Panc1 (cell line): Measurements from ENCODE around the gene PCDHGA5.

Experiments
- CTCF ChIP-seq: fragments of 450-650 bp; IDR thresholded peaks from 2 replicates; pipeline ENCODE4 v1.5.1; 2017; ENCODE audit warnings: mild to moderate bottlenecking
- REST ChIP-seq, 2 experiments: IDR thresholded peaks; 2 replicates each; pipeline ENCODE4 v1.6.1; 2011 to 2012; ENCODE audit warnings: low read depth in 2 of 2, control low read depth in 1 of 2, low read length in 1 of 2, mild to moderate bottlenecking in 1 of 2, moderate library complexity in 1 of 2; ENCODE audit not compliant: insufficient read depth in 1 of 2
- SIN3A ChIP-seq: IDR thresholded peaks from 2 replicates; pipeline ENCODE4 v1.6.1; 2012; ENCODE audit warnings: low read depth, mild to moderate bottlenecking, low read length, moderate library complexity, borderline replicate concordance; ENCODE audit not compliant: insufficient read depth

GRCh38 chr5:141384471-141385267 is 20.7 kb downstream of the PCDHGA5 start:
- TF ChIP-seq CTCF (no peak), SIN3A (no peak), REST (IDR thresholded peaks at IDR 0.05; ENCODE audit: insufficient read depth in 1 of 2, low read depth in 2 of 2, low read length in 1 of 2) (no peak)
